ENCODE data around the gene NFIX.

DNA sequence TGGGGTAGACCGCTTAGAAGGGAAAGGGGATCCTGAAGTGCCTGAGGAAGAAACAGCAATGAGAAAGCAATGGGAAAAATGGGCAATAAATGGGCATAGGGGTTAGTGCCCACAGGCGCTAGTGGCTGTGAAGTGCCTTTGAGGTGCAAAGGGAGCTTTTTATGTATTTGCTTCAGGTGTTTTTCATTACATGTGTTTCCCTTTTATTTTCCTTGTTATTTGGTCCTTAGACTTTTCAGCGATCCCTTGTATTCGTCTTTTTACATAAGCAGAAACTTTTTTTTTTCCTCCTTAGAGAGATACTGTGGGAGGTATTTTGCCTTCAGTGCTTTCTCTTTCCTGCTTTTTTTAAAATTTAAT, 19.6 kb downstream of the NFIX start:
- TF ChIP-seq CTCF (IDR thresholded peaks at IDR 0.05), result no peak
- no peak for TF ChIP-seq POLR2A (IDR thresholded peaks at IDR 0.05)

Measured in ovary (tissue), 3 donors.